ENCODE data around the gene MTURN.

MTURN gene

DNA sequence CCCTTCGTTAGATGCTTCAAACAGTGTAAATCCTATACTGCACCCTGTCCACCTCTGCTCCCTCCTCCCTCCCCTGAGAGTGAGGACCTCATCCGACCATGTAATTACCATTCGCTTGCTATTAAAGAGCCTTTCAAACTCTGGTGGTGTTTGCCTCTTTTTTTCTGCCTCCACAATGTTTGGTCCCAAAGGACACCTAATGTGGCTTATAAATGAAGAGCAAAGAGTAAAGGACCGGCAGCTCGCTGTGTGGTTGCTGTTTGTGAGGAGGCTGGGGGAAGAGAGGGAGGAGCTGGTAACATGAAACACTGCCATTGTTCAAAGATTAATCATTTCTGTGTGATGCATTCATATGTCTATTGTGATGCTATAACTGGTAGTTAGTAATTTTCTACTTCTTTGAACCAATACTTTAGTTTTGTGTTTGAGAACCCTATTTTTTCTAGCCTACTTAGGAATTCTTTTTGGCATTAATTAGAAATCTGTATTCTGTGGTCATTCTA, 27.9 kb downstream of the MTURN start:
- peak; percentile 40 to 82 for DNase-seq

DNA sequence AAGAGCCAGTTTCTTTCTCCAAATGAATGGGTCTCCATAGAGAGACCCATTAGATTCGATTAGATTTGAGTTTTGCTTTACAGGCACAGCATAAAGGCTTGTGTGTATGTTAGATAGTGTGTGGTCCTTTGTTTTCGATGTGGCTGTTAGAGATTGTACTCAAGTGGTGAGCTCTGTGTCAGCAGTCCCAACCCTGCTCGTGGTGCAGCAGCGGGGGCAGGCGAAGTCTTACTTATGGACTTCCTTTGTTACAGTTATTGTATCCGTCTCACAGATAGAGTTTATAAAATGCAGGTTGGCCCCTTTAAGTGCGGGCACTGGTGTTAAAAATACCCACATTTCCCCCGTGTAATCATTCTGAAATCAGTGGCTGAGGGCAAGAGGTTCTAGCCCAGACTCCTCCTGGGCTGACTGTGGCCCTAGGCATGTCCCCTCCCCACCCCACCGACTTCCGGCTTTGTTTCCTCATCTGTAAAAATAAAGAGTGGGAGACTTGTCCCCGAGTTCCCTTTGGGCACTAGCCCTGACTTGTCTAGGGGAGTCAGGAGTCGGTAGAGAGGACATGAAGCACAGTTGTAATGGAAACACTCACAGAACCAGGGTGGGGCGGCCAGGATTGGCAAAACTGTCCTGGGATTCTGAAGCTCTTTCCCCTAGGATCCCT, 28.6 kb downstream of the MTURN start:
- peak; percentile 75 to 77 for DNase-seq

DNA sequence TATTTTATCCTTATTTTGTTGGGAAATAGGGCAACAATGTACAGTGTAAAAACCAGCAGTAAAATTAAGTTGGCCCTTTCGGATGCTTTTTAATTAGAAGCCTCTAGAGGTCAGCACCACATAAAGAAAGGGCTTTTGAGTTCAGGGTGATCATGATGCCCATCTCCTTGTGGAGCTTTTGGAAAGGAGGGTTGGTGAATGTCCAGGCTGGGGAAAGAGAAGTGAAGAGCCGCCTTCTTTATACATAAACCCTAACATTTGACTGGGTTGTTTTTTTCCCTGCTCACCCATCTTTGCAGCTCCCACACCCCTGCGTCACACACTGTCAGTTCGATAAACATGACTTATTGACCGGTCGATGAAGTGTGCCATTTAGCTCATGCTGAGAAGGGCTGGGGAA, 29.8 kb downstream of the MTURN start:
- peak; percentile 28 to 93 for DNase-seq

DNA sequence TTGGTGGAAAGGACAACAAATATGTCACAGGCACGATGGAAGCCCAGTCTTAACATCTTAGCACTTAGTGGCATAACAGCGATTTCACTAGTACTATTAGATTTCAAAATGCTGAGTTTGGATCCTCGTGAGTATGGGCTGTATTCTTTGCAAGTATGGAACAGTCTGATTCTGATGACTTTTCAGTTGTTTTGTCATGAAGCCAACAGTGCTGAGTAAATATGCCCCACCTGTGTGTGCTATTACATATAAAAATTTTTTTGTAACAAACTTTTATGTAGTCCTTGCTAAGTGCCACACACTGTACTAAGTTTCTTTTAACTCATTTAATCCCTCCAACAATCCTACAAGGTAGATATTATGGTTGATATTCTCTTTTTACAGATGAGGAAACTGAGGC, 30.8 kb downstream of the MTURN start:
- no peak for DNase-seq

DNA sequence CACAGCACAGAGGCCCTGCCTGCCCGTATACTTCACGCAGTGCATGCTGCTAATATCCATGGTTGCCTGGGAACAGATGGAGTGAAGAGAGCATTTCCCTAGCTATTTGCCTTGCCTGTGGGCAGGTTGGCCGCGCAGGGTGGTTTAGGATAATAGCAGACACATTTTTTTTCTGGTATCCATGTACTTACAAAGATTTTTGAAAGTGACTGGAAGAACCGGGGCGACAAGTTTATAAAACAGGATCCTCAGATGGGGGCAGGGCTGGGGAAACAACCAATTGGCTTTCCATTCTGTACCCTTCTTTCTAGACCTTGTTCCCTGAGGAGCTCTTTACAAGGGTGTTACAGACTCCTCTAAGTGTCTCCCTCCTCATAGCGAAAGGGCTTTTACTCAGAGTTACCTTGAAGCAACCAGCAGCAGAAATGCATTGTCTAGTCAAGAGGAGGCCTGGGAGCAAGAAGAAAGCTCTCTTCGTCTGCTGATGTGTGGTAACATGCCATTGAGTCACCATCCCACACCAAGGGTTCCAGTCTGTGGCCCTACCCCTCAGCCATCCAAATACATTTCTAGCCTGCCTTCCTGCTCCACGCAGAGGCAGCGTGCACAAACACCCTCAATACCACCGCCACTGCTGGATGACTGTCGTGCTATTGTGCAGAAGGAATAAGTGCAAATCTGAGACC, 31.5 kb downstream of the MTURN start:
- DNase-seq = no peak

DNA sequence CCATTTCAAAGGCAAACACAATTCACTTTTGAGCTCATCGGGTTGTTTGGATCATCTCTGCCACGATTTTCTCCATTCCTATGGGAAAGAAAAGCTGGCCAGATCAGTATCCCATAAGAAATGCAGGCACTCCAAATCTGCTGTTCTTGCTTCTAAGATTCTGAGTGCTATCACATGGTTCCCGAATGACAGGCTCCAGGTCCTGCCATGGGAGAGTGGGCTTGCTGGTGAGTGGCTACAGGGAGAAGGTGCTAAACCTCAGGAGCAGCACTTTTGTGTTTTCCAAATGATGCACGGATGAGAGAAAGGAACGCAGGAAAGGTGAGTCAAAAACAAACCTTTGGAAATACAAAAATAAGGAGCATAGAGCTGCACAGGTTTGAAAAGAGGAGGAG, 32.1 kb downstream of the MTURN start:
- no peak for DNase-seq

DNA sequence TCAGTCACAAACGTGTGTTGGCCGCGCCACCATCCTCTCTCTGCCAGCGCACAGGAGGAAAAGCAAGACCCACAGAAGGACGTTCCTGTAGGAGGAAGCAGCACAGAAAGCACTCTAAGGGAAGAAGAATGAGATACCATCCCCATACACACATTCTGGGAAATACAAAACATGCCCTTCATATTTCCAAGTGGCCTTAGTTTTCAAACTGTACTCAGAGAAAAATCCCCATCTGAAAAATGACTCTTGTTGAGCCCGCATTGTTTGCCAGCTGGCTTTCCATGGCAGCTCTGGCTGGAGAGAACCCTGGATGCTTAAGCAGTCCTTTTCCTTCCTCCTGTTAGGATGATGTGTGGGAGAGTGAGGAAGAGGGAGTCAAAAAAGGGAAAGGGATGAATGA, 33.1 kb downstream of the MTURN start:
- DNase-seq = no peak

DNA sequence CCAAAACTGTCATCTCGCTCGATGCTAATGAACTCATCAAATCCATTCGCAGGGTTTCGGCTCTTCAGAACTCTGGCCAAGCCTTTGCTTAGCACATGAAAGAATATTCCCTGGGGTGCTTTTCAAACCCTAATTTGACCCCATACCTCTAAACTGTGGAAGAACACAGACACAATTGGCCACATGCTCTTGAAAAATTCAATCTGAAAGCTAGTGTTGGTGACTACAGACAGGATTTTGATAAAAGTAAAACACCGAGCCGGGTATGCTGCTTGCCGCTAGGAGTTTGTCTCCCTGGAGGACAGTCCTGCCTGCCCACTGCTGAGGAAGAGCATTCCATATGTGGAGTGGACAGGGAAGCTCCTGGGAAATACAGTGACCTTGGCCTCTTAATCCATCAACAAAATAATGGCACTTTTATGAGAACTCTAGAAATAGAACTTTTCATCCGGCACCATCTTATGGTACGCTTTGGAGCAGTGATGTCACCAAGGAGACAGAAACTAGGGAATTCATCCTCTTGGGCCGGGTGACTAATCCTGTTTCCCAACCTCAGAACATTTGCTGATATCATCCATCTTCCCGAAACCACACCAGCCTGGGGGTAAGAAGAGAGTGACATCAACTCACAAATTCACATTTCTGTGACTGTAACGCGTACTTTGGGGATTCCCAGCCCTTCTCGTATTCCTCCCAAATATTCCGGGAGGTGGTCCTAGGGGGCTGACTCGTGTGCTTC, 34.2 kb downstream of the MTURN start:
- DNase-seq = no peak

DNA sequence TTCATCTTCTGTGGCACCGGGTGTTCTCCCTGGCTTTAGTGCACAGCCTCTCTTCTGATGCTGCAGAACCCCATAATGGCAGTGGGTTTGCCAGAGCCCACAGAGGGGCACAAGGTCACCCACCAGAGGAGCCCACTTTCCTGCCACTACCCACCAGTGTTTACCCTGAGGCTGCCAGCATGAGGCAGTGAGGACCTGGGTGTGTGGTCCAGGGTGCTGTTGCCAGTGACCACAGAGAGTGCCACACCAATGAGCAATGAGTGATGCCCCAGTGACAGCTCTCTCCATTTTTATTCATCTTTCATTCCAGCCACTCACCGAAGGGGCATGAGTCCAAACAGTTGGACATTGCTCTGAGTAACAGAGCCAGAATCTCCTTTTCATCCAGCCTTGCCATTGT, 34.8 kb downstream of the MTURN start:
- DNase-seq = no peak

DNA sequence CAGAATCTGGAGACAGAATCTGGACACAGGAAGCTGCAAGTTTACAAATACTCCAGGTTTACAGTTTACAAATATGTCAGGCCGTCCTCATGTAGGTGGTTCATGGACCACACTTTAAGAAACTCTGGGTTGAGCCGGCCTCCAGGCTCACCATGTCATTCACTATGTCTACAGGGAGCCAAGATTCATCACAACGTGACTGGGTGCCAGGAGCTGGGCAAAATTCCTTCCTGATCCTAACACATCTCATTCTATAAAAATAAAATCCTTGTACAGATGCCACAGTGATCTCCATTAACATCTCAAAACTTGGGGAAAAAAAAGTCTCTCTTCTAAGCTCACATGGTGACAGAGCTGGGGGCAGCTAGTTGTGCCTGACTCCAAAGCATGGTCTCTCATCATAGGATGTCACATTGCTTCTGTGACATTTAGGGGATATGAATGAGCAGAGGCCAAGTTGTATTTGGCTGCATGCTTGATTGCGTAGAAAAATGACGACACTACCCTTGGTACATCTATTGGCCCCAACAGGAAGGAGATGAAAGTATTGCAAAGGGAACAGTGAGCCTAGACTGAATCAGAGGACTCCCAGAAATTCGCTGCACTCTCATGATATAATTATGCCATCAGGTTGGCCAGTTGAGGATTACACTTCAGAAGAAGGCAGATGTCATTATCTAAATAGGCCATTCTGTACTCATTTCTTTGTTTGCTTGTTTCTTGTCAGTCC, 35.9 kb downstream of the MTURN start:
- no peak for DNase-seq

DNA sequence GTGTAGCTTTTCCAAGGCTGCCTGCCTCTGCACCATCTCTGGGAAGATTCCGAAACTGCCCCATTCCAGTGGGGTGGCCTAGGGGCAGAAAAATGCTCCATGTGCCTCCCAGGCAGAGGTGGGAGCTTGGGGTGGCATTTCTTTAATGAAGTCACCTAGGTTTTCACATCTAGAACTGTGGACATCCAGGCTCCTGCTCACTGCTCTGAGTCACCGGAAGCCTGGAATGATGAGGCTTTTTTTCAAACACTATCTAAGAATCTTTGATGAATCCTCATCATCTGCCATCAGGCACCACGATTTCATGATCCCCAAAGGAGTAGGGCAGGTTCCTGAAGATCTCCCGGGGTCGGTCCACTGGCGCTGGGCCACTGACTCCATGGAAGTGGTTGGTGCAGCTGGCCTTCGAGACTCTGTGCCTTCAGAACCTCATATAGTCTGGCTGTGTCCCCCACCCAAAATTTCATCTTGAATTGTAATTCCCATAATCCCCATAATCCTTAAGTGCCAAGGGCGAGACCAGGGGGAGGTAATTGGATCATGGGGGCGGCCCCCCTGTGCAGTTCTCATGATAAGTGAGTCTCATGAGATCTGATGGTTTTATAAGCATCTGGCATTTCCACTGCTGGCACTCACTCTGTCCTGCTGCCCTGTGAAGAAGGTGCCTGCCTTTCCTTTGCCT, 37.1 kb downstream of the MTURN start:
- no peak for DNase-seq

DNA sequence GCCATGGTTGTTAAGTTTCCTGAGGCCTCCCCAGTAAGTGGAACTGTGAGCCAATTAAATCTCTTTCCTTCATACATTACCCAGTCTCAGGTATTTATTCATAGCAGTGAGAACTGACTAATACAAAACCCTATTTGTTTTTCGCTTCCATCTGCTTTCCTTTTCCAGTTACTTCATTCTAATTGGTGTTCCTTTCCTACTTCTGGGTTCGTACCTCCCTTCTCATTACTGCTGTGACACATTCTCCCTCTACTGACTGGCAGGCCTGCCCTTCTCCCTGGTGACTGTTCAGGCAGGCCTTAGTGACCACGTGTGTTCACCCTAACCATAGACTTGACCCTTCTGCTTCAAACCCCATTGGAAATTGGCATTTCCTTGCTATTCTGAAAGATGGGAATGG, 37.7 kb downstream of the MTURN start:
- DNase-seq = no peak

DNA sequence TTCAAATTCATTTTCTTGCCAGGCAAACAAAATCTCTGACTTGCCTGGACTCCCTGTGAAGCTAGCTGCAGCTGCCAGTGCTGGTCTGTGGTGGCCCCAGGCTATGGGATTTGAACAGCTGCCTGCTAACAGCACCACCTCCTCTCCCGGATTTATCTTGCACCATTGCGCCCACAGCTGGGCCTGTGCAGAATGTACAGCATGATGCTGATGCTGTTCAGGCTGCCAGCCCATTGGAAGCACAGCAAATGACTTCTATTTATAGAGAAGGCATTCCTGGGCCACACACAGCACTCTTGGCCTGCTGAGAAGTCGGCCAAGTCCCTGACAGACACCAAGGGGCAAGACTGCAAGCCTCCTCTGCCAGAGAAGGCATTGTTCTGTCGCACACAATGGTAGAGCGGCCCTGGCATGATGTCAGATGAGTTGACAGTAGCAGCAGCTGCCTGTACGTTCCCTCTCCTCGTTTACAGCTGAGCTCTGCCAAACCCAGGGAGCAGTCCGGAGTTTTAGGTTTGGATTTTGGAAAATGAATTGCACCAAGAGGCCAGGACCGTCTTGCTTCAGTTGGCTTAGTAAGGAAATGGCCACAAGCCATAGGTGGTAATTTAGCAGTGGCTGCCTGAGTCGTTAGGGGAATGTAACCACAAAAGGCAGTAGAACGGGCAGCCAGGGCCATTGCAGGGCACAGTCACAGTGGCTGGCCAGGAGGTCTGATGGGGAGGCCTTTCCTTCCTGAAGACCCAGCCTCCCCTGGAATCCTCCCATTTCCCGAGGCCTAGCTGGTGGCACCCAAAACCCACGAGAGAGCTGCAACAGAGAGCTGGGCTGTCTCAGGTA, 38.5 kb downstream of the MTURN start:
- DNase-seq = peak; percentile 87 to 95

DNA sequence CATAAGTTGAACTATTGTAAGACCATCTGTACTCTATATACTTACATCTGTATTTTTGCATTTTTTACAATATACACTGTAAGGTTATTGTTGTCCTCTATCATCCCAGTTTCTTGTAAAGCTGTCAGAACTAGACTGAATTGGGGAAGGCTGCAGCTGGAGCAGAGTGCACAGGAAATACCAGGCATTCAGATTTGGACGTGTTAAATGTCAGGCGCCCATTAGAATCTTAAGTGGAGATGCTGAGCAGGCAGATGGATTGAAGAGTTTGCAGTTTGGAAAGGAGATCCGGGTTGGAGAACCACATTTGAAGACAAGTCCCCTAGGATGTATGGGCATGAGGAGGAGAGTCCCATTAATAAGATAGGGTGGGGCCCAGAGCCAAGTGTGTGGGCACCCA, 40.4 kb downstream of the MTURN start:
- no peak for DNase-seq

DNA sequence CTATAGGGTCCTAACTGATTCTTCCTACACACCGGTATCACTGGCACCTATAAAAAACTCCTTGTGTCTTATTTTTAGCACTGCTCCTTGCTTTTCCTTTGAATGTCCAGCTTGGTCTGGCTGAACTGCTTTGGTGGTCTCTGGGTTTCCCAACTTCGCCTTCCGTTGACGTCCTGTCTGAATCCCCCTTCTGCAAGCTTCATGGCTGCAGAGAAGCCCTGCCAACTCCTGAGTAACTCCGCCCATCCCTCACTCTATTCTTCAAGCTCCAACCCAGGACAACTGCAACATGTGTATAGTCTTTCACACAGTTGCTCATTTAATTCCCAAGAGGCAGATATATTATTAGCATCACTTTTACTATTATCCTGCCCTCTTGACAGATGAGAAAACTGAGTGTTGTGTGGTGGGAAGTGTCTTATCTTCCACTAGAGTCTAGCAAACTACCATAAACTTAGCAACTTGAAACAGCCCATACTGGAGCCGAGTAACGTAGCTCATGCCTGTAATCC, 40.9 kb downstream of the MTURN start:
- DNase-seq = no peak

DNA sequence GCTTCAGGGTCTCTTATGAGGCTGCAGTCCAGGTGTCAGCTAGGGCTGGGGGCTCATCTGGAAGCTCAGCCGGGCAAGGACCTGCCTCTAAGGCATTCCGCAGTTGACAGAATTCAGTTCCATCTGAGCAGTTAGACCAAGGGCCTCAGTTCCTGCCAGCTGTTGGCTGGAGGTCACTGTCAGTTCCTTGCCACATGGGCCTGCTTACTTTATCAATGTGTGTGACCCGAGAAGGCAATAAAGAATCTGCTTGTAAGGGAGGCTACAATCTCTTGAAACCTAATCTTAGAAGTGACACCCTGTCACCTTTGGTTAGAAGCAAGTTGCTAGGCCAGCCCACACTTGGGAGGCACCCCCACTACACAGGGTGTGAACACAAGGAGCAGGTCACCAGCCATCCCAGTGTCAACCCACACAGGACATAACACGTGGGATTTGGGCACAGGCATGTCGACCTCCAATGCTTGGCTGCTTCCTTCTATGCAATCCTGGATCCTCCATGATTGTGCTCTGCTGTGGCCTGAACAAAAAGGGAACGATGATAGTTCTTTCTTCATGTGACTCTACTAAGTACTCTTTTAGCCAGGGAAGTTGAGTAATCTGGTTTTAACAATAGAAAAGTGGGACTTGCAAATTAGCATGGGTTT, 41.8 kb downstream of the MTURN start:
- DNase-seq = no peak

DNA sequence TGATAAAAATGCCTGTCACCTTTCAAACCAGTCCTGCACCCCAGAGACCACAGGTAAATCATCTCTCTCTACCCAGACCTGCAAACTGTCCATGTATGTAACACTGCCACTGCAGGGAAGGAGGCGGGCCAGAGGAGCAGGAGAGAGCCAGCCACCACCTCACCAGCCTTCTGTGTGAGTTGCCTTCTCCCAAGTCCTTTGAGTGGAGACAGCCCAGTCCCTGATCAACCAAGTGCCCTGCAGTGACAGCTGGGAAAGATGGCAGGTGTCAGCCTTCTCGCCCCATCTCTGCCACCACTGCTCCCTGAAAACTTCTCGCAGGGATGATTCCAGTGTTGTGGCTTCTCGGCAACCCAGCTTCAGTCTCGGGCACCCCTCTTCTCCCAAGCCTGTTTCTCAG, 42.4 kb downstream of the MTURN start:
- DNase-seq = no peak

DNA sequence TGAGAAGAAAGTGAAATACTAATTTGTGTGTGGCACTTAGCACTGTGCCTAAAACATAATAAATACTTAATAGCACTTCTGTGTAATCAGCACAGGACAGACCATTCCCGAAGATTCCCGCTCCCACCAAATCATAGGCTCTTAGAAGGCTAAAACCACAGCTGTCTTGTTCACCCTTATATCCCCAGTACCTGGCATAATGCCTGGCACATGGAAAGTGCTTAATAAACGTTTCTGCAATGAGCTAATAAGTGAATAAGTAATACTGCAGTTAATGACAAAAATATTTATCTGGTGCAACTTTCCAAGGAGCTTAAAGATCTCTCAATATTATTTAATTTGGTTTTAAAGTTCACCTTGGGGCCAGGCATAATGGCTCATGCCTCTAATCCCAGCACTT, 43.2 kb downstream of the MTURN start:
- DNase-seq = no peak

DNA sequence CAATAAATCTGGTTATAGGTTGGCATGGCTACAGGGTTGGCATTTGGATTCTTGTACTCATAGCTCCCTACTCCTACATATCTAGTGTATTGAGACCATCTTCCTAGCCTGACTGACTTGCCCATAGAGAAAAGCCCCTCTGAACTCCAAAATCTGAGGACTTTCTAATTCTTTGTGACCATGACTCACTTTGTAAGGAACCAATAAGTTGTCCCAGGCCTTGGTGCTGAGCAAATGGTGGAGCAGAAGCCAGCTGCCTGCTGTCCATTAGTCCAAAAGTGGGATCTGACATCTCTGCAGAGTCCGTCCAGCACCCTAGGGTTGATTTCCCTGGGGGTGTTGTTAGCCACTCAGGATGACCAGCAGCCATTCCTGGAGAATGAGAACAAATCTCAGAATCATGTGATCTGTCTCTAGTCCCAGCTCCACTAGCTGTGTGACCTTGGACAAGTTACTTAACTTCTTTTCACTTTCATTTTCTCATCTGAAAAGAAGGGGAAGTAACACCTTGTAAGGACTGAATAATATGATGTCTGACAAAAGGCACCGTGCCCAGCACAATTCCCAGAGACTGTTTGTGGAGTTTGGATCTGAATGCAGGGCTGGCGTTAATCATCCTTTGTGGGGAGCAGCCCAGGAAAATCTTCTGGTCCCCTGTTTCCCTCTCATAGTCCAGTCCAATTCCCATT, 44.1 kb downstream of the MTURN start:
- DNase-seq = no peak

DNA sequence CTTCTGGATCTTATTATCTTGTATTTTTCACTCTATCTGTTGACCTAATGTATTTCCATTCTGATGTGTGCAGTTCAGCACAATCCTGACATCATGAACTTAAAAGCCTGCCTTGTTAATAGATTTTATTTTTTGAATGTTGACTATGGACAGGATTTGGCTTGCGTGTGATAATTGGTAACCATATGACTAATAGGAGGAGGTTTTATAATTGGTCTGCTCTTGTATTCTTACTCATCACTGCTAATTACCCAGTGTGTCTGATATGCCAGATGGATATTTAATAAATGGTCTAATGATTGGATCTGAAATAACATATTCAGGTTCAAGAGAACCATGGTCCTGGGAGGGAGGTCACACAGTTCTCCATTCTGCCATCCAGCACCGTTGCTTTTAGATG, 45.9 kb downstream of the MTURN start:
- no peak for DNase-seq

Data from hippocampal formation (tissue), 2 donors.